ENCODE results near the gene TTC22. TPM values are rescaled to one million over a fixed set of nuclear protein-coding genes. Genes with fewer than 3 reads are reported as not detected.

Gene TTC22
- total RNA-seq, 1 experiment from 2014 or later: 1.8 TPM

DNA sequence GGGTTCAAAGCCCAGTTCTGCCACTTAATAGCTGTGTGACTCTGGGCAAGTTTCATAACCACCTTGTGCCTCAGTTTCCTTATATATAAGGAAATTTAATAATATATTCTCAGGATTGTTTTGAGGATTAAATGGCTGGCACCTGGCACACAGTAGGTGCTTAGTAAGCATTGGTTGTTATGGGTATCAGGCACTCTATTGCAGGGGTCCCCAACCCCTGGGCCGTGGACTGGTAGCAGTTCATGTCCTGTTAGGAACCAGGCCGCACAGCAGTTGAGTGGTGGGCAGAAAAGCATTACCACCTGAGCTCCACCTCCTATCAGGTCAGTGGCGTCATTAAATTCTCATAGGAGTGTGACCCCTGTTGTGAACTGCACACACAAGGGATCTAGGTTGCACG, 55.3 kb downstream of the TTC22 start:
- intact Hi-C loops (cut with micrococcal nuclease): no loop called here
- RAD21 ChIA-PET (ENCODE audit: low non-redundant PET in 1 of 2, low total read pairs in 2 of 2, uncharacterized antibody in 2 of 2, unreplicated experiment in 2 of 2): no interaction called here
- no TSS peak for BruUV-seq (replicated peaks)
- no peaks in the 10 kb centered on the region for H3K79me2 ChIP-seq (ENCODE audit: insufficient read depth, low read length)
- no peak overlapping the region for H2AFZ ChIP-seq (ENCODE audit: low read depth, low read length, poor library complexity, severe bottlenecking)
- no peaks in the 10 kb centered on the region for H4K20me1 ChIP-seq (ENCODE audit: insufficient read depth)
- H3K4me1 ChIP-seq (ENCODE audit: control insufficient read depth in 1 of 2, insufficient read depth in 2 of 2, low read length in 2 of 2): no peaks in the 10 kb centered on the region
- no peak overlapping the region for H3K27ac ChIP-seq (ENCODE audit: low read depth, low read length)
- TF ChIP-seq, protein P1, sequence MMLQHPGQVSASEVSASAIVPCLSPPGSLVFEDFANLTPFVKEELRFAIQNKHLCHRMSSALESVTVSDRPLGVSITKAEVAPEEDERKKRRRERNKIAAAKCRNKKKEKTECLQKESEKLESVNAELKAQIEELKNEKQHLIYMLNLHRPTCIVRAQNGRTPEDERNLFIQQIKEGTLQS (IDR thresholded peaks at IDR 0.05): no peak
- TF ChIP-seq POLR2A (IDR thresholded peaks at IDR 0.05; ENCODE audit: borderline replicate concordance, extremely low read depth, insufficient read depth, insufficient read length): no peak
- TF ChIP-seq JUND (IDR thresholded peaks at IDR 0.05): no peak
- no peak for TF ChIP-seq EZH2phosphoT487 (IDR thresholded peaks at IDR 0.05; ENCODE audit: borderline replicate concordance)
- no peak for TF ChIP-seq FOSL1 (IDR thresholded peaks at IDR 0.05; ENCODE audit: low read depth)
- TF ChIP-seq, protein P2, sequence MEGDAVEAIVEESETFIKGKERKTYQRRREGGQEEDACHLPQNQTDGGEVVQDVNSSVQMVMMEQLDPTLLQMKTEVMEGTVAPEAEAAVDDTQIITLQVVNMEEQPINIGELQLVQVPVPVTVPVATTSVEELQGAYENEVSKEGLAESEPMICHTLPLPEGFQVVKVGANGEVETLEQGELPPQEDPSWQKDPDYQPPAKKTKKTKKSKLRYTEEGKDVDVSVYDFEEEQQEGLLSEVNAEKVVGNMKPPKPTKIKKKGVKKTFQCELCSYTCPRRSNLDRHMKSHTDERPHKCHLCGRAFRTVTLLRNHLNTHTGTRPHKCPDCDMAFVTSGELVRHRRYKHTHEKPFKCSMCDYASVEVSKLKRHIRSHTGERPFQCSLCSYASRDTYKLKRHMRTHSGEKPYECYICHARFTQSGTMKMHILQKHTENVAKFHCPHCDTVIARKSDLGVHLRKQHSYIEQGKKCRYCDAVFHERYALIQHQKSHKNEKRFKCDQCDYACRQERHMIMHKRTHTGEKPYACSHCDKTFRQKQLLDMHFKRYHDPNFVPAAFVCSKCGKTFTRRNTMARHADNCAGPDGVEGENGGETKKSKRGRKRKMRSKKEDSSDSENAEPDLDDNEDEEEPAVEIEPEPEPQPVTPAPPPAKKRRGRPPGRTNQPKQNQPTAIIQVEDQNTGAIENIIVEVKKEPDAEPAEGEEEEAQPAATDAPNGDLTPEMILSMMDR (IDR thresholded peaks at IDR 0.05 in 2 of 3, conservative IDR thresholded peaks at IDR 0.05 in 1 of 3; ENCODE audit: borderline replicate concordance in 1 of 3, insufficient read depth in 1 of 3, low read depth in 2 of 3, low read length in 2 of 3): no peak
- no peak for TF ChIP-seq CBX3 (IDR thresholded peaks at IDR 0.05; ENCODE audit: low read depth)
- TF ChIP-seq ZFX (IDR thresholded peaks at IDR 0.05): no peak
- TF ChIP-seq, protein P3, sequence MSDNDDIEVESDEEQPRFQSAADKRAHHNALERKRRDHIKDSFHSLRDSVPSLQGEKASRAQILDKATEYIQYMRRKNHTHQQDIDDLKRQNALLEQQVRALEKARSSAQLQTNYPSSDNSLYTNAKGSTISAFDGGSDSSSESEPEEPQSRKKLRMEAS (IDR thresholded peaks at IDR 0.05): no peak
- TF ChIP-seq SIN3A (IDR thresholded peaks at IDR 0.05; ENCODE audit: low read depth): no peak
- no peak for TF ChIP-seq RAD21 (IDR thresholded peaks at IDR 0.05; ENCODE audit: low read depth)
- TF ChIP-seq CEBPB (IDR thresholded peaks at IDR 0.05; ENCODE audit: low read depth): no peak
- no peak for TF ChIP-seq EZH2 (IDR thresholded peaks at IDR 0.05)
- no peak for TF ChIP-seq ELF1 (IDR thresholded peaks at IDR 0.05; ENCODE audit: borderline replicate concordance, low read depth)
- TF ChIP-seq SP1 (IDR thresholded peaks at IDR 0.05; ENCODE audit: low read depth): no peak
- TF ChIP-seq, protein P4, sequence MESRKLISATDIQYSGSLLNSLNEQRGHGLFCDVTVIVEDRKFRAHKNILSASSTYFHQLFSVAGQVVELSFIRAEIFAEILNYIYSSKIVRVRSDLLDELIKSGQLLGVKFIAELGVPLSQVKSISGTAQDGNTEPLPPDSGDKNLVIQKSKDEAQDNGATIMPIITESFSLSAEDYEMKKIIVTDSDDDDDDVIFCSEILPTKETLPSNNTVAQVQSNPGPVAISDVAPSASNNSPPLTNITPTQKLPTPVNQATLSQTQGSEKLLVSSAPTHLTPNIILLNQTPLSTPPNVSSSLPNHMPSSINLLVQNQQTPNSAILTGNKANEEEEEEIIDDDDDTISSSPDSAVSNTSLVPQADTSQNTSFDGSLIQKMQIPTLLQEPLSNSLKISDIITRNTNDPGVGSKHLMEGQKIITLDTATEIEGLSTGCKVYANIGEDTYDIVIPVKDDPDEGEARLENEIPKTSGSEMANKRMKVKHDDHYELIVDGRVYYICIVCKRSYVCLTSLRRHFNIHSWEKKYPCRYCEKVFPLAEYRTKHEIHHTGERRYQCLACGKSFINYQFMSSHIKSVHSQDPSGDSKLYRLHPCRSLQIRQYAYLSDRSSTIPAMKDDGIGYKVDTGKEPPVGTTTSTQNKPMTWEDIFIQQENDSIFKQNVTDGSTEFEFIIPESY (IDR thresholded peaks at IDR 0.05; ENCODE audit: extremely low read depth, insufficient replicate concordance, low read length): no peak
- TF ChIP-seq, protein P5, sequence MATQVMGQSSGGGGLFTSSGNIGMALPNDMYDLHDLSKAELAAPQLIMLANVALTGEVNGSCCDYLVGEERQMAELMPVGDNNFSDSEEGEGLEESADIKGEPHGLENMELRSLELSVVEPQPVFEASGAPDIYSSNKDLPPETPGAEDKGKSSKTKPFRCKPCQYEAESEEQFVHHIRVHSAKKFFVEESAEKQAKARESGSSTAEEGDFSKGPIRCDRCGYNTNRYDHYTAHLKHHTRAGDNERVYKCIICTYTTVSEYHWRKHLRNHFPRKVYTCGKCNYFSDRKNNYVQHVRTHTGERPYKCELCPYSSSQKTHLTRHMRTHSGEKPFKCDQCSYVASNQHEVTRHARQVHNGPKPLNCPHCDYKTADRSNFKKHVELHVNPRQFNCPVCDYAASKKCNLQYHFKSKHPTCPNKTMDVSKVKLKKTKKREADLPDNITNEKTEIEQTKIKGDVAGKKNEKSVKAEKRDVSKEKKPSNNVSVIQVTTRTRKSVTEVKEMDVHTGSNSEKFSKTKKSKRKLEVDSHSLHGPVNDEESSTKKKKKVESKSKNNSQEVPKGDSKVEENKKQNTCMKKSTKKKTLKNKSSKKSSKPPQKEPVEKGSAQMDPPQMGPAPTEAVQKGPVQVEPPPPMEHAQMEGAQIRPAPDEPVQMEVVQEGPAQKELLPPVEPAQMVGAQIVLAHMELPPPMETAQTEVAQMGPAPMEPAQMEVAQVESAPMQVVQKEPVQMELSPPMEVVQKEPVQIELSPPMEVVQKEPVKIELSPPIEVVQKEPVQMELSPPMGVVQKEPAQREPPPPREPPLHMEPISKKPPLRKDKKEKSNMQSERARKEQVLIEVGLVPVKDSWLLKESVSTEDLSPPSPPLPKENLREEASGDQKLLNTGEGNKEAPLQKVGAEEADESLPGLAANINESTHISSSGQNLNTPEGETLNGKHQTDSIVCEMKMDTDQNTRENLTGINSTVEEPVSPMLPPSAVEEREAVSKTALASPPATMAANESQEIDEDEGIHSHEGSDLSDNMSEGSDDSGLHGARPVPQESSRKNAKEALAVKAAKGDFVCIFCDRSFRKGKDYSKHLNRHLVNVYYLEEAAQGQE (IDR thresholded peaks at IDR 0.05; ENCODE audit: low read depth): no peak
- TF ChIP-seq POLR2AphosphoS5 (IDR thresholded peaks at IDR 0.05; ENCODE audit: low read depth, low read length): no peak
- no peak for TF ChIP-seq YY1 (IDR thresholded peaks at IDR 0.05; ENCODE audit: extremely low read depth, insufficient replicate concordance, low read depth, low read length)
- H3K9ac ChIP-seq (ENCODE audit: low read length): no peak overlapping the region
- DNase-seq (ENCODE audit: low read depth, low spot score) (no peak), ATAC-seq (no peak)
- CTCF ChIA-PET: no interaction called here
- H3K27me3 ChIP-seq (ENCODE audit: insufficient read depth, low read length): no peaks in the 10 kb centered on the region
- H3K9me3 ChIP-seq (ENCODE audit: control insufficient read depth in 1 of 2, insufficient read depth in 1 of 2, low read depth in 1 of 2, low read length in 2 of 2): no peaks in the 10 kb centered on the region
- H3K9me2 ChIP-seq (ENCODE audit: insufficient read depth): no peaks in the 10 kb centered on the region
- peaks cover 10 to 15% of the 10 kb centered on the region in 2 experiments; a peak in 2 of 4 replicates for H3K36me3 ChIP-seq (ENCODE audit: control insufficient read depth in 1 of 2, insufficient read depth in 2 of 2, low read length in 2 of 2)
- POLR2A ChIA-PET: no interaction called here
- no peak overlapping the region for H3K4me2 ChIP-seq (ENCODE audit: low read length)
- H3K4me3 ChIP-seq (replicated peaks in 1 of 2; ENCODE audit: low read depth in 1 of 2, low read length in 2 of 2): no peak overlapping the region
